ENCODE data around the gene OTUB2.

OTUB2 gene

DNA sequence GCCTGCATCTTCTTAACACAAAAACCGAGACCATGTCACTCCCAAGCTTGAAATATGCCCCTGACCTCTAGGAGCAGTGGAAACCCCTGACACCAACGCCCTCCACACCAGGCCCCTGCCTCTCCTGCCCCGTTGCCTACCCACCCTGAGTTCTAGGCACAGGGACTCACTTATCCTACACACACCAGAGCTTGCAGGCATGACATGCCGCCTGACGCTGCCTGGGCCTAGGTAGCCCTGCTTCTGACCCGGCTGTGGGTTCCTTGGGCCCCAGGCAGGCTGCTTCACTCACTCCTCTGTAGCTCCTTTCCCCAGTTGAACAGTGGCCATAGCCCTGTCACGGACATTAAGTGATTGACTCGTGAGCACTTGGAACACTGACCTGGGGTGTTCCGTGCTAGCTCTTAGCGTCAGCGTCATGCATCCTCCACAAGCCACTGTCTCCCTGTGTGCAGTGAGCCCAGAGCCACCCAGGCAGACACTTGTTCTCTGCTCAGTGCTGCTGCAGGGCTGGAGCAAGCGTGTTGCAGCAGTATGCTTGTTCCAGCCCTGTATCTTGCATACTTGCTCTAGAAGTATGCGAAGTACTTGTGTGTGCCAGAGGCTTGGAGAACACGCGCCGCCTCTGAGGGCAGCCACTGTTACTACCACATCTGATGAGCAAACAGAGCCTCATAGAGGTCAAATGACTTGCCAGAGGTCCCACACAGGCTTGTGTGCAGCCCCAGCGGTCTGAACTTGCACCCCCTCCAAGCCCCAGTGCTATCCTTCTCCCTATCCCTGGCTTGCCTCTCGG is 15.6 kb downstream of the OTUB2 start:
- DNase-seq, result no peak

DNA sequence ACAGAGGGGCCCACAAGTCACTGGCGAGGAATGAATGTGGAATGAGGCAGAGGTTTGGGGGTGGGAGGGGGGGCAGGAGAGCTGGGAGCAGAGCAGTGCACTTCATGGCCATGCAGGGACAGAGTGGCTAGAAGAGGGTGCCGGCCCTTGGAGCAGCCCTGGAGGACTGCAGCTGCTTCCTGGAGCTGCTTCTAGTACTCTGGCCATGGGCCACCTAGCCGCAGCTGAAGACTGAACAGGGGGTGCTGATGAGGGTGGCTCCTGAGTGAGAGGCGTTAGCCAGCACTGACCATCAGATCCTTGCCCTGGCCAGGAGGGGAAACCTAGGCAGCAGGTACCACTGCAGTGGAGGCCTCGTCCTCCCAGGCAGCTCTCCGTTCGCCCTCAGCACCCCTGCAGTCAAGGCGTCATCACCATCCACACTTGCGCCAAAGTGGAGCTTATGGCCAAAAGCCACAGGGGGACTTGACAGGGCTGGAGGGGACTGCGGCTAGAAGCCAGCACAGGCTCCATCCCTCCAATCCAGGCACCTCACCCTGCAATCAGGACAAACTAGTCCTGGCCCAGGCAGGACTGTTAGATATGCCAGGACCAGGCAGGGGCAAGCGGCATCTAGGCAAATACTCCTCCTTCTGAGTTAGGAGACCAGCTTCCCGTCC is 16.4 kb downstream of the OTUB2 start:
- no peak for DNase-seq

DNA sequence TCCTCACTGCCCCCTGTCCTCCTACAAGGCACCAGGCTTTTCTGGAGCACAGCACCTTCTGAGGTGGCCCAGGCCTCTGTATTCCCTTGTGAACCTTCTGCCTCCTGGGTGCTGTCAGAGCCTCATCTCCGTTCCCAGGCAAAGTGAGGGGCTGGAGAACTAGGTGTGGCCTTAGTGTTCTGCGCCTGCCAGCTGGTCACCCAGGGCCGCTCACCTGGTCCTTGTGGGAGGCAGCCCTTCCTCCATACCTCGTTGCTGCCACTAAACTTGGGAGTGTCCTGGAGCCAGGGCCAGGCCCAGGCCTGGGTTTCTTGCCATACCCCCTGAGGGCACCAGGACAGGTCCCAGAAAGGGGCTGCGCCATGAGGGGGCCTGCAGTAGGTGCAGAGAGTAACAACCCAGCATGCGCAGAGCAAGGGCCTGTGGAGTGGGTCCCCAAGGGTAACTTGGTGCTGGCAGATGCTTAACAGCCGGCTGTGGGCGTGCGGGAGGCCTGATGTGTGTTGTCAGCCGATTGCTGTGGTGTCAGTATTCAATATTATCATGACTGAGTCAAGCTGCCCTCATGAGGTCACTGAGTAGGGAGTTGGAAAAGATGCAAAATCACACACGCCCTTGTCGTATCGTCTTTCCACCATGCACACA is 17.1 kb downstream of the OTUB2 start:
- DNase-seq, result no peak

DNA sequence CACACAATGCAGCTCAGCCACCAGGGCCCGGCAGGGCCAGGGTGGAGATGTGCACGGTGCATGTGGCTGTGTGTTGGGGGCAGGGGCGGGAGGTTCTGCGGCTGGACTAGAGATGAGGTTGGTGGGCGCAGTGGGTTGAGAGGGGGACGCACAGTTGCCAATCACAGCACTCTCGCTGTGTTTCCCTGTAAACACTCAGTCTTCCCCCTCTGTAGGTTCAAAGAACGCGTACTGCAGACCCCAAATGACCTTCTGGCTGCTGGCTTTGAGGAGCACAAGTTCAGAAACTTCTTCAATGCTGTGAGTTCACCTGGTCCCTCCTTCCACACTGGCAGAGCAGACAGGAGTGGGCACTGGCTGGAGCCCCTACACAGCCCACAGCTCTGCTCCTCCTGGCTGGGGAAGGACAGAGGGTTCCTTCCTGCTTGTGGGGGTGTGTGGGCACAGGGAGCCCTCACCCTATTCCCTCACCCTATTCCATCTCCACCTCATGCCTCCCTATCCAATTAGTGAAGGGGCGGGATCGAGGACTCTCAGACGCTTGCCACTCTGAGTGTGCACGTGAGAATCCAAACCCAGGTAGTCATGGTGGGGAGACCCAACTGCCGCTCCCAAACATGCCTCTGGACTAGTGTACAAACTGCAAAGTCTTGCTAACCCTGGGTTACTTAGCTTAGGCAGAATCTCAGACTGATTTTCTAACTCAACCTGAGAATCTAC is 17.8 kb downstream of the OTUB2 start:
- DNase-seq, result no peak

- DNase-seq, result no peak
These were observed 18.4 kb downstream of the OTUB2 start for GRCh38 chr14:94044476-94045091.

DNA sequence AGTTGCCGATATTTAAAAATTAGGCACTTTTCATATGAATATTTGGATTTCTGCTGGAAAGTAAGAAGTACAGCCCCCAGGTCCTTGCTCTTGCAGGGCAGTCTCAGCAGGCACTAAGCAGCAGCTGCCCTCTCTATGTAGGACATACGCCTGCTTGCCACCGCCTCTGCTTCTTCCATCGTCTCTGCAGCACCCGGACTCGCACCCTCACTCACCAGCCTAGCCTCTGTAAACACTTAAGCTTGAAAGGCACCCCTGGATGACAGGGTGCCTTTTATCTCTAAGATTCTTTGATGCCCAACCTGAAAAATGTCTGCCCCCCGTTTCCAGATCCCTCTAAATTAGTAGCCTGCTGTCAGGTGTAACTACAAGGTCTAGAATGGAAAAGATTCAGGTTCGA is 19.0 kb downstream of the OTUB2 start:
- no peak for DNase-seq

DNA sequence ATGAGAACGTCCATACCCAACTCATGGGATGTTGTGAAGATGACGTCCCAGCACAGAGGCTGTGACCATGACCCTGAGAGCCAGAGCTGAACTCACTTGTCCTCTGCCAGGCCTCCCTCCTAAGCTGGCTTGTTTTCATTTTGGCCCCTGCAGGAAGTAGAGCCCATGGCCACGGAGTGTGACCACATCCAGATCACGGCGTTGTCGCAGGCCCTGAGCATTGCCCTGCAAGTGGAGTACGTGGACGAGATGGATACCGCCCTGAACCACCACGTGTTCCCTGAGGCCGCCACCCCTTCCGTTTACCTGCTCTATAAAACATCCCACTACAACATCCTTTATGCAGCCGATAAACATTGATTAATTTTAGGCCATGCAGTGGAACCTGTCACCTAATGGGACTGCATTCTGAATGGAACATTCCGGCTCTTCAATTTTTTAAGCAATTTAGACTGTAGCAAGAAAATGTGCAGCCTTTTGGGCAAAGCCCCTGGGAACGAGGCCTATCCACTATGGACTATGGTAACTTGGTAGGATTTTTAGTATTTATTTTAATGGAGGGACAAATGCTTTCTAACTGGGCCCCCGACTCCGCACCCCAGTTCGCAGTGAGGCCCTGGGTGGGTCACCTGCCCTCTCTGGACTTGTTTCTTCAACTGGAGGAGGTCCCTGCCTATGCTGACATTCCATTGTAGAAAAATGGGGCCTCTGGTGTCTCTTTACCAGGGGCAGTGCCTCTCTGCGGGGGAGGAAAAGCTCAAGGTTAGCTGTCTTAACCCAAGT is 19.6 kb downstream of the OTUB2 start:
- DNase-seq, result no peak

- DNase-seq, result no peak
These were observed 20.6 kb downstream of the OTUB2 start for GRCh38 chr14:94046696-94047250.

DNA sequence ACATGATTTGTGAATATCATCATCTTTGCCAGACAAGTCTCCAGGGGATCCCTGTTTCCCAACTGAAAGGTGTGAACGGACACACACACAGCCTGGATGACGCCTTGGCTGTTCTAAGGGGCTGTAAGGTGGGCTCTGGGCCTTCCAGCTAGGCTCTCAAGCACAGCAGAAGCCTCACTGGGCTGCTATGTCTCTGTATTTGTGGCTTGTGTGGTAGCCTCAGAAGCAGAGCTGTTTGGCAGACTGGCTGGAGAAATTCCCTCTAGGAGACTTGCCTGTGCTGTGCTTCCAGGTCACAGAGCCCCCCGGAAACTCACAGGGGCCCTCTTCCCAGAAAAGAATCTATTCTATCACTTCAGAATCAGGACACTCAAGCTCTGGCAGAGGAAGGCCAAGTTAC is 21.4 kb downstream of the OTUB2 start:
- DNase-seq, result no peak

- DNase-seq, result no peak
These were observed 22.8 kb downstream of the OTUB2 start for GRCh38 chr14:94048691-94049624.

DNA sequence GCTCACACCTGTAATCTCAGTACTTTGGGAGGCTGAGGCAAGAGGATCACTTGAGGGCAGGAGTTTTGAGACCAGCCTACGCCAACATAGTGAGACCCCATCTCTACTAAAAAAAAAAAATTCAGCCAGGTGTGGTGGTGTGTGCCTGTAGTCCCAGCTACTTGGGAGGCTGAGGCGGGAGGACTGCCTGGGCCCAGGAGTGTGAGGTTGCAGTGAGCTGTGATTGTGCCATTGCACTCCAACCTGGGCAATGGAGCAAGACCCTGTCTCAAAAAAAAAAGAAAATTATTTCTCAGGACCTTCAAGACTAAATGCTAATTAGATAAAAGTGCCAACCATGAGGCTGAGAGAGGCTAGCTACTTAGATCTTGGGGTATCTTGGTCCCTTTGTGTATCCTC is 23.5 kb downstream of the OTUB2 start:
- DNase-seq, result no peak

GRCh38 chr14:94050231-94050880 is 24.2 kb downstream of the OTUB2 start:
- DNase-seq, result no peak

GRCh38 chr14:94051115-94051514 is 25.0 kb downstream of the OTUB2 start:
- no peak for DNase-seq

DNA sequence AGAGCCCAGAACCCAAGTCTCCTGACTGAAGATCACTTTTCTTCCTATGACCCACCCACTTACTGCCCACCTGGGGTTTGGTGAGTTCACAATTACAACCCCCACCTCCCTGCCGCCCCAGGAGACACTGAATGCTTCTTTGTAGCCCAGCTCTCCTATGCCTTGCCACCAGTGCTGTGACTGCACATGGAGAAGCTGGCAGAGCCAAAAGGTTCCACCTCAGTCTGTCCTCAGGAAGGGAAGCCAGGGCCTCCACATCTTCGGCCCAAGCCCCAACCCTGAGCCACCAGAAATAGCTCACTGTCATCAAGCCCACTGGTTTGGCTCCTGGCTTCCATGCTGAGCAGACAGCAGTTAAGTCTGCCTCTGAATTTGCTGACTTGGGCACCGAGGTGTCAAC is 25.6 kb downstream of the OTUB2 start:
- no peak for DNase-seq

DNA sequence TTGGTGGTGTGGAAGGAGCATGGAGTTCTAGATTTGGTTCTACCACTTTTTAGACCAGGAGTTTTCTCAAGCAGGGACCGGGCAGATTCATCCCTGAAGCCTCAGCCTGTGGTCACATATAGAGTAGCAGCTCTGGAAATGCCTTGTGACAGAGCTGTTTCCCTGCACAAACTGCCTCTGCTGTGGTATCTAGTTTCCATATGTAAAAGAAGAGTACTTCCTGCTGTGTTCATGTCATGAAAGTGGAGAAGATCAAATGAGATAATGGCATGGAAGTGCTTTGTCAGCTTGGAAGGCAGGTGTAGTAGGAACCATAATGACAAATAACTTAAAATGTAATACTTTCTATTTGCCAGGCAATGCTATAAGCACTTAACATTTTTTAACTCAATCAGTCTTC is 26.1 kb downstream of the OTUB2 start:
- no peak for DNase-seq

- DNase-seq, result no peak
These were observed 26.5 kb downstream of the OTUB2 start for GRCh38 chr14:94052662-94053061.

DNA sequence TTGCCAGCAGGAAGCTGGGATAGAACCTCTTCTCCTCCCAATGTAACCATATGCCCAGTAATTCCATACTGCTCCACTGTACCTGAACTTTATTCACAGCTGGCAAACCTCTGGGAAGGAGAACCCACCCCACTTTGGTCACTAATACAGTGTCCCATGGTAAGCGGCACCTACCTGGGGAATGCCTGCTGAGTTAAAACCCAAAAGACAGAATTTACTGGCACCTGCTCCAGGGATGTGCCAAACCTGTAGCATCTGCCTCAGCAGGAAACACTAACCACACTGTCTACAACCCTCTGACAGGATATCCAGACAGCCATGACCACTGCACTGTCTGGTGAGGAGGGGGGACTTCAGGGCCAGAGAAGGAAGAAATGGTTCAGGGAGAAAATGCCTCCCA is 28.3 kb downstream of the OTUB2 start:
- no peak for DNase-seq

GRCh38 chr14:94054936-94055335 is 28.8 kb downstream of the OTUB2 start:
- no peak for DNase-seq

DNA sequence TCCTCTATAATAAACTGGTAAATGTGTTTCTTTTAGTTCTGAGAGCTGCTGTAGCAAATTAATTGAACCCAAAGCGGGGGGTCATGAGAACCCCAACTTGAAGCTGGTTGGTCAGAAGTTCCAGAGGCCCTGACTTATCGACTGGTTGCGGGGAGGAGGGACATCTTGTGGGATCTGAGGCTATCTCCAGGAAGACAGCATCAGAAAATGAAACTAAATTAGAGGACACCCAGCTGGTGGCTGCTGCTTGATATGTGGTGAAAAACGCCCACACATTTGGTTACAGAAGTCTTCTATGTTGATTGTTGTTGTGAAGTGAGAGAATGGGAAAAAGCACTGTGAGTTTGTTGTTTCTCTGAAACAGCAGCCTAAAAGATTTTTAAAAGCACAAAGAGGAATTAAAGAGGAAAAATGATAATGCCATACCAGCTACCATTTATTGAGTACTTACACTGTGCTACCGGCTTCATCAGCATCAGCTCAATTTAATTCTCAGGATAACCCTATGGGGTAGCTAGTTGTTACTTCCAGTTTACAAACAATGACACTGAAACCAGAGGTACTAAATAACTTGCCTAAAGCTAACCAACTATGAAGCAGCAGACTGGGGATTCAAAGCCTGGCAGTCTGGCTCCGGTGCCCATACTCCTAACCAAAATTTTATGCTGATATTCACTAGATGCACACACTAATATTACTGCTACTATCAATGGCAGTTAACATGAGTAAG is 30.6 kb downstream of the OTUB2 start:
- DNase-seq, result no peak
